ENCODE data around the gene CNIH4.

- TF ChIP-seq CTCF (IDR thresholded peaks at IDR 0.05) (no peak), POLR2A (IDR thresholded peaks at IDR 0.05) (no peak)
Measured at GRCh38 chr1:224358237-224358636, 1.6 kb downstream of the CNIH4 start.
